ENCODE measurements around the gene NAT10.

DNA sequence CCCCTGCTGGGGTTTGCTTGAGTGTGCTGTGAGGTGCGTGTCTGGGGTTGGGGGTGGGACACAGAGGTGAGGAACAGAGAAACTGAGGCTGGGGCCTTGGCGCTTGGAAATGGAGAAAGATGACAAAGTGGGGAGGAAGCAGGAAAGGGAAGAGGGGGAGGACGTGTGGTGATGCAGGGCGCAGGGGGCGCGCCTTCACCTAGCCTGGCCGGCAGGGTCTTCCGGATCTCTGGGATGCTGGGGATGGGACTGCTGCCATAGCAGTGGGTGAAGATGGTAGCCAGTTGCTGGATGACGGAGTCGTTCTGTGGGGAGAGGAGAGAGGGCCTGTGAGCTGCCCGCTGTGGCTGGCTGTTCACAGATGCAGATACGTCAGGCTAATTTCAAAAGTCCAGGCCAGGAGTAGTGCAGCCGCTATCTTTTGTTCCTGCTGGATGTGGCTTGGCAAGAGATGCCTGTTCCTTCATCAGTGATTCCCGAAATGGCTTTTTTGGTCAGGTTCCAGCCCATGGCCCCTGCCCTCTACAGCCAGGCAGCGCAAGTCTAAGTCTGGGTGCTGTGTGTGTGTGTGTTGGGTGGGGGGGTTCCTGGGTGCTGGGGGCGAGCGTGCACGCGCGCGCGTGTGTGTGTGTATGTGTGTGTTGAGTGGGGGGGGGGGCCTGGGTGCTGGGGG is 54.8 kb downstream of the NAT10 start:
- TF ChIP-seq CTCF (IDR thresholded peaks at IDR 0.05): no peak
- TF ChIP-seq POLR2A (IDR thresholded peaks at IDR 0.05): no peak
